ENCODE results near the gene ZNF436. TPM values are rescaled to one million over a fixed set of nuclear protein-coding genes. Genes with fewer than 3 reads are reported as not detected.

ZNF436 gene
- polyA plus RNA-seq, 1 donor = 22.2 TPM

DNA sequence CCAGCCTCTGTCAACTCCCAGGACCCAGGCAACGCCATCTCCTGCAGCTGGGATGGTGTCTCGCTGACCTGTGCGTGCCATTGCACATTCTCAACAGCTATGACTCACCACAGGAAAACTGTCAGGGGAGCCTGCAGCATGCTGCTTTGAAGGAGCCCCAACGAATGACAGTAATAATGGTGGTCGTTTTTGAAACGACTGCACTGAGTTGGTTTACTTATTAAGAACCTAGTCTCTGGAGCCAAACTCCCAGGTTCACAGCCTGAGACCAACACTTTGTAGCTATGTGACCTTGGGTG, 33.4 kb upstream of the ZNF436 start:
- no peaks in the 10 kb centered on the region for H3K9me3 ChIP-seq (ENCODE audit: control insufficient read depth, low read depth, low read length)
- no peaks in the 10 kb centered on the region for H3K27me3 ChIP-seq (ENCODE audit: control insufficient read depth, insufficient read depth, low read length)
- peaks cover 2% of the 10 kb centered on the region for H3K36me3 ChIP-seq (ENCODE audit: control insufficient read depth, insufficient read depth, low read length)
- peaks cover 9% of the 10 kb centered on the region for H3K4me1 ChIP-seq (ENCODE audit: control insufficient read depth, insufficient read depth, low read length)
- no peak overlapping the region for H3K4me3 ChIP-seq (ENCODE audit: low read length)
- DNase-seq = no peak
- H3K27ac ChIP-seq (ENCODE audit: low read length) = no peak overlapping the region
- no CpG with 5 or more reads among the region's 6 CpGs for WGBS (ENCODE audit: insufficient coverage, low lambda C conversion rate)

DNA sequence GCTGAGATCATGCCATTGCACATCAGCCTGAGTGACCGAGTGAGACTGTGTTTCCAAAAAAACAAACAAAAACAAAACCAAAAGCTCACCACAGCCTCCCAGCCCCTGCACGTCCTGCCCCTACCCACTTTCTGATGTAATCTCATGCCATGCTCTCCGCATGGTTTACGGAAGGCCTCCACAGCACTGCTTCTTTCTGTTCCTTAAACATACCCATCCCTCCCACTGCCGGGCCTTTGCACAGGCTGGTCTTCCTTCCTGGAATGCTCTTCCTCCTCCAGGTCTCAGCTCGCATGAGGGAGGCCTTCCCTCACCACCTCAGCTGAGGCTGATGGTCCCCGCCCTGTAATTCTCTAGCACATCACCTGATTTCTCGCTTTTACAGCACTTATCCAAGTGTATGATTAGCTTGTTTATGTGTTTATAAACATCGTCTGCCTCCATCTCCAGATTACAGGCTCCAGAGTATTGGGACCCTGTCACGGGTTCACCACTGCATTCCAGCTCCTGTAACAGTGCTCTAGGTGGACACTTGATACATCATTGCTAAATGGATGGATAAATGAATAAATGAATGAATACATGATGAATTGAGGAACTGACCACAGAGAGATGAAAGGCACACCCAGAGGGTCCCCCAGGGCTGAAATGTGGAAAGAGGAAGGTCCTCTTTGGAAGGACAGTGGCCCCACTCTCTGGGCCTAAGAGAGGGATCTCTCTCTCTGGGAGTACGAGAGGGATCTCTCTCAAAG, 32.8 kb upstream of the ZNF436 start:
- Histone ChIP-seq H3K4me1 (ENCODE audit: control insufficient read depth, insufficient read depth, low read length) (peaks cover 9% of the 10 kb centered on the region), H3K9me3 (ENCODE audit: control insufficient read depth, low read depth, low read length) (no peaks in the 10 kb centered on the region), H3K4me3 (ENCODE audit: low read length) (no peak overlapping the region), H3K27me3 (ENCODE audit: control insufficient read depth, insufficient read depth, low read length) (no peaks in the 10 kb centered on the region), H3K36me3 (ENCODE audit: control insufficient read depth, insufficient read depth, low read length) (peaks cover 3% of the 10 kb centered on the region), H3K27ac (ENCODE audit: low read length) (no peak overlapping the region)
- WGBS (ENCODE audit: insufficient coverage, low lambda C conversion rate) = 80% methylated on average over 1 of the region's 11 CpGs
- no peak for DNase-seq

DNA sequence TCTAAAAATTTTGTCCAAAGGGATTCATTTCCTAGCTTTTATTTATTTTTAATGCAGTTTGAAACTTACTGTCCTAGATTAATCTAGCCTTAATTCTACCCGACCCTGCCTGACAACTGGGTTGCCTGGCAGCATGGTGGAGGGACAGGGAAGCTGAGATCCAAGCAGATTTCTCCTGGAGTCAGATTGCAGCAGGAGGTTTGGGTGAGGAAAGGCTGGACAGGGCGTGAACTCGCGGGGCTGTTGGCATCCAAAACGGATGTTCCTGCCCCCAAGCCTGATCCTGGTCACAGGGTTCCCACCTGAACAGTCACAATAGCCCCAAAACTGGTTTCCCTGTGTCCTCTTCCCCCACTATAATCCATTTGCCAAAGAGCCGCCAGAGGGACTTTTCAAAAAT, 31.7 kb upstream of the ZNF436 start:
- DNase-seq = no peak
- Histone ChIP-seq H3K27me3 (ENCODE audit: control insufficient read depth, insufficient read depth, low read length) (no peaks in the 10 kb centered on the region), H3K4me3 (ENCODE audit: low read length) (no peak overlapping the region), H3K4me1 (ENCODE audit: control insufficient read depth, insufficient read depth, low read length) (peaks cover 9% of the 10 kb centered on the region), H3K9me3 (ENCODE audit: control insufficient read depth, low read depth, low read length) (no peaks in the 10 kb centered on the region), H3K27ac (ENCODE audit: low read length) (no peak overlapping the region), H3K36me3 (ENCODE audit: control insufficient read depth, insufficient read depth, low read length) (peaks cover 7% of the 10 kb centered on the region)
- WGBS (ENCODE audit: insufficient coverage, low lambda C conversion rate) = no CpG with 5 or more reads among the region's 6 CpGs

DNA sequence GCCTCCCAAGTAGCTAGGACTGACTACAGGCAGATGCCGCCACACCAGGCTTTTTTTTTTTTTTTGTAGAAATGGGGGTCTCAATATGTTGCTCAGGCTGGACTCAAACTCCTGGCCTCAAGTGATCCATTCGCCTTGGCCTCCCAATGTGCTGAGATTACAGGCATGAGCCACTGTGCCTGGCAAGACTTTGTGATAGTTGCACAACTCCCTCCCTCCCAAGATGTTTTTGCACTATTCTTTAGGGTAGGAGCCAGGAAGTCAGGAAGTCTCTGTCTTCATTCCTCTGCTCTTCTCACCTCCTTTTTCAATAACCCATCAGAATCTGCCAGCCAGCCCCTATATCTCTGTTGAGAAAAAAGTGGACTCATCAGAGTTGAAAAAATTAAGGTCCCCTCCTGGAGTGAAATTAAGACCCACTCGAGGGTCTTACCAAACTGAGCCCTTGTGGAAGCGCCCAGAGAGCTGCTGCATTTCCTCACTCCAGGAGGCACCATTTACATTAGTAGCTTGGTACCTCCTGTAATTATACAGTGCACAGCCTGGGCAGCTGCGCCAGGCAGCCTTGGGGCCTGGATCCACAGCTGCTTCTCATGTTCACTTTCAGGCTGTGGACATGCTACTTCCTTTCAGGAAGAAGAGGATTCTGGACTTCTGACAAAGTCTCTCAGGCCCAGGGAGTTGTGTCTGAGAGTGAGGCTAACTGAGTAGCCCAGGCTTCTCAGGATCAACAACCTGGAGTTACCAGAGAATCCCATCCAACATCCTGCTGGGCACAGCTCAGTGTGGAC, 30.9 kb upstream of the ZNF436 start:
- H3K27ac ChIP-seq (ENCODE audit: low read length) = no peak overlapping the region
- H3K4me1 ChIP-seq (ENCODE audit: control insufficient read depth, insufficient read depth, low read length) = peaks cover 9% of the 10 kb centered on the region
- peaks cover 11% of the 10 kb centered on the region for H3K36me3 ChIP-seq (ENCODE audit: control insufficient read depth, insufficient read depth, low read length)
- H3K27me3 ChIP-seq (ENCODE audit: control insufficient read depth, insufficient read depth, low read length) = no peaks in the 10 kb centered on the region
- no CpG with 5 or more reads among the region's 5 CpGs for WGBS (ENCODE audit: insufficient coverage, low lambda C conversion rate)
- no peak for DNase-seq
- H3K9me3 ChIP-seq (ENCODE audit: control insufficient read depth, low read depth, low read length) = no peaks in the 10 kb centered on the region
- H3K4me3 ChIP-seq (ENCODE audit: low read length) = no peak overlapping the region

DNA sequence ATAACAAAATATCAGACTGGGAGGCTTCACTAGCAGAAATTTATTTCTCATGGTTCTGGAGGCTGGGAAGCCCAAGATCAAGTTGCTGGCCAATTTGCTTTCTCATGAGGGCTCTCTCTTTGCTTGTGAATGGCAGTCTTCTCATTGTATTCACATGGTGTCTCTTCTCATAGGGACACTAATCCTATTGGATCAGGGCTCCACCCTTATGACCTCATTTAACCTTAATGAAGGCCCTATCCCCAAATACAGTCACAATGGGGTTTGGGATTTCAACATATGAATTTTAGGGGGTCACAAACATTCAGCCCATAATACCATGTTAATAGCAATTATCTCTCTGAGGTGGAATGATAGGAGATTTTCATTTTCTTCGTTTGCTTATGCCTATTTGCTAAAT, 29.6 kb upstream of the ZNF436 start:
- peaks cover 11% of the 10 kb centered on the region for H3K36me3 ChIP-seq (ENCODE audit: control insufficient read depth, insufficient read depth, low read length)
- peaks cover 8% of the 10 kb centered on the region for H3K4me1 ChIP-seq (ENCODE audit: control insufficient read depth, insufficient read depth, low read length)
- H3K27ac ChIP-seq (ENCODE audit: low read length) = no peak overlapping the region
- no peaks in the 10 kb centered on the region for H3K27me3 ChIP-seq (ENCODE audit: control insufficient read depth, insufficient read depth, low read length)
- no peaks in the 10 kb centered on the region for H3K9me3 ChIP-seq (ENCODE audit: control insufficient read depth, low read depth, low read length)
- DNase-seq = no peak
- no peak overlapping the region for H3K4me3 ChIP-seq (ENCODE audit: low read length)
- 100% methylated on average over 1 of the region's 1 CpG for WGBS (ENCODE audit: insufficient coverage, low lambda C conversion rate)

DNA sequence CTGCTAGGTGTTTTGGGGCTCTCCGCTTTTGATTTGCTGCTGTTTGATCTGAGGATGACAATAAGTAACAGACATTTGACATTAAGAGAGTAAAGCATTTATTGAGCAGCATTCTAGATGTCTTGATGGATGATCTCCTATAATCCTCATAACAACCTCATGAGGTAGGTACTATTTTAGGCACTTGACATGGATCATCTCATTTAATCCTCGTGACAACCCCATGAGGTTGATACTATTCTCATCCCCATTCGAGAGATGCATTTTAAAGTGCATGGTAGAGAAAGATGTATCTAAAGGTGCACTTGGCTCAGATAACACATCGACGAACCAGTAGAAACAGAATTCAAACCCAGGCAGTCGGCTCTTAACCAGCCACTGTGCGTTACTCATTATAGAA, 28.3 kb upstream of the ZNF436 start:
- H3K27me3 ChIP-seq (ENCODE audit: control insufficient read depth, insufficient read depth, low read length) = no peaks in the 10 kb centered on the region
- H3K4me1 ChIP-seq (ENCODE audit: control insufficient read depth, insufficient read depth, low read length) = peaks cover 2% of the 10 kb centered on the region
- H3K36me3 ChIP-seq (ENCODE audit: control insufficient read depth, insufficient read depth, low read length) = peaks cover 11% of the 10 kb centered on the region
- no peak overlapping the region for H3K27ac ChIP-seq (ENCODE audit: low read length)
- no peaks in the 10 kb centered on the region for H3K9me3 ChIP-seq (ENCODE audit: control insufficient read depth, low read depth, low read length)
- no peak overlapping the region for H3K4me3 ChIP-seq (ENCODE audit: low read length)
- 100% methylated on average over 5 of the region's 7 CpGs for WGBS (ENCODE audit: insufficient coverage, low lambda C conversion rate)
- no peak for DNase-seq

DNA sequence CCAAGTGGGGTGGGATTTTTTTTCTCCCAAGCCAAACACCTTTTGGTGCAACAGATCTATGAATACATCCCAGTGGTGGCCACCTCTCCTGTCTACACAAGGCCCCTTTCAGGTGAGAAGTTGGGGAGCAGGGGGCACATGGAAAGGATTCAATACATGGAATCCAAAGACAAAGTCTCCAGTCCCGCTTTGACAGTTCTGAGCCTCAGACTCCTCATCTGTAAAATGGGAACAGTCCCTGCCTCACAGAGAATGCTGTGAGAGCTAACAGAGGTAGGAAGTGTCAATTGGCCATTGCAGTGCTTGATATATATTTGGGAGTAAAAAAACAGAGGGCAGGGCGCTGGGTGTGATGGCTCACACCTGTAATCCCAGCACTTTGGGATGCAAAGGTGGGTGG, 26.7 kb upstream of the ZNF436 start:
- H3K36me3 ChIP-seq (ENCODE audit: control insufficient read depth, insufficient read depth, low read length) = peaks cover 9% of the 10 kb centered on the region
- H3K9me3 ChIP-seq (ENCODE audit: control insufficient read depth, low read depth, low read length) = peaks cover 4% of the 10 kb centered on the region
- H3K4me1 ChIP-seq (ENCODE audit: control insufficient read depth, insufficient read depth, low read length) = peaks cover 2% of the 10 kb centered on the region
- no peak overlapping the region for H3K27ac ChIP-seq (ENCODE audit: low read length)
- DNase-seq = no peak
- H3K27me3 ChIP-seq (ENCODE audit: control insufficient read depth, insufficient read depth, low read length) = no peaks in the 10 kb centered on the region
- no CpG with 5 or more reads among the region's 2 CpGs for WGBS (ENCODE audit: insufficient coverage, low lambda C conversion rate)
- no peak overlapping the region for H3K4me3 ChIP-seq (ENCODE audit: low read length)

DNA sequence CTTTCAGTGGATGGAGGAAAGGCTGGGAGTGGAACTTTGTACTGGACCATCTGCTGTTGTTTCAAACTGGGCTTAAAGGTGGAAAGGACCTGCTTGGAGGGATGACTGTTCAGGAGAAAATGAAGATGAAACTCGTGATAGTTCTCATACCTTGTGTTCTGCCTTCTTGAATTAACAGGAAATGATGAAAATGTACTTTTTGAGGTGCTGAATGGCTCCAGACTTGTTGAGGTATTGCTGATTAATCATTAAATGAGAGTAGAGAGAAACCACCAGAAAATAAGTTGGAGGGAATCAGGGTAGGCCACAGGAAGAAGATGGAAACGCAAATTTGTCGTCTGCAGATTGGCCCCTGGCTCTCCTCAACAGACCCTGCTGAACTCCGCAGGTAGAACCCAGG, 26.2 kb upstream of the ZNF436 start:
- peaks cover 2% of the 10 kb centered on the region for H3K4me1 ChIP-seq (ENCODE audit: control insufficient read depth, insufficient read depth, low read length)

DNA sequence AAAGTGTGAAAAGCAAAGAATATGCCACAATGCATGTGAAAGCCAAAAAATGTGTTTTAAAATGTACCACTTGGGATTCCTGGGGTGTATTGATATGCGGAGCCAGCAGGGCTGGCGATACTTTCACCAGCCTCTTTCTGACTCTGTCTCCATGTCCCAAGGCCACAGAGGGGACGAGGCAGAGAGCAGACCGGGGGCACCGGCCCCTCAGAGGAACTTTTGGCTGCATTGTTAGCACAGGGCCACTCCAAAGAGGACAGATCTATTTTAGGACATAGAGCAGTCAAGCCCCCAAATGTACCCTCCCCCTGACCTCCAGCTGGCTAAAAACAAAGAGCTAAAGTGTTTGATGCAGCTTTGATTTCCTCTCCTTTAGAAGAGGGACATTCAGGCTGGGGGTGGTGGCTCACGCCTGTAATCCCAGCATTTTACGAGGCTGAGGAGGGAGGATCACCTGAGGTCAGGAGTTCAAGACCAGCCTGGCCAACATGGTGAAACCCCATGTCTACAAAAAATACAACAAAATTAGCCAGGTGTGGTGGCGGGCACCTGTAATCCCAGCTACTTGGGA, 25.6 kb upstream of the ZNF436 start:
- Histone ChIP-seq H3K4me3 (ENCODE audit: low read length) (no peak overlapping the region), H3K36me3 (ENCODE audit: control insufficient read depth, insufficient read depth, low read length) (peaks cover 9% of the 10 kb centered on the region), H3K27me3 (ENCODE audit: control insufficient read depth, insufficient read depth, low read length) (no peaks in the 10 kb centered on the region), H3K4me1 (ENCODE audit: control insufficient read depth, insufficient read depth, low read length) (peaks cover 2% of the 10 kb centered on the region), H3K9me3 (ENCODE audit: control insufficient read depth, low read depth, low read length) (peaks cover 4% of the 10 kb centered on the region), H3K27ac (ENCODE audit: low read length) (peak overlapping the region; percentile 6)
- DNase-seq = no peak
- no CpG with 5 or more reads among the region's 8 CpGs for WGBS (ENCODE audit: insufficient coverage, low lambda C conversion rate)

More for the DNA sequence above, 26.2 kb upstream of the ZNF436 start:
- Histone ChIP-seq H3K36me3 (ENCODE audit: control insufficient read depth, insufficient read depth, low read length) (peaks cover 9% of the 10 kb centered on the region), H3K27ac (ENCODE audit: low read length) (no peak overlapping the region), H3K4me3 (ENCODE audit: low read length) (no peak overlapping the region), H3K27me3 (ENCODE audit: control insufficient read depth, insufficient read depth, low read length) (no peaks in the 10 kb centered on the region), H3K9me3 (ENCODE audit: control insufficient read depth, low read depth, low read length) (peaks cover 4% of the 10 kb centered on the region)
- DNase-seq = no peak
- no CpG with 5 or more reads among the region's 4 CpGs for WGBS (ENCODE audit: insufficient coverage, low lambda C conversion rate)

DNA sequence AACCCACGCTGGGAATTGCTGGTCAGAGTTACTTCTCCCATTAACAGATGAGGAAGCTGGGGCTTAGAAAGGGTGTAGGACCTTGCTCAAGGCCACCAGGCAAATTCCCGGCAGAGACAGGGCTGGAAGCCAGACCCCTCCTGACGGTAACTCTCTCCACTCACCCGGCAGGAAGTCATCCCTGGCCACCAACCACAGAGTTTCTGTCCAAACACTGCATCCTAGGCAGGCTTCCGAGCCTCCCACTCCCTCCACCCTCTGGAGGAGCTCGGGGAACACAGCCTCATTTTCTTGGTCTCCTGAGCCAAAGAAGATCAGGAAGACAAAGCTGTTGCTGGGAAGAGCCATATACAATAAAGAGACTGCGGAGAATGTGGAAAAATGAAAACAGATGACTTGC, 25.0 kb upstream of the ZNF436 start:
- Histone ChIP-seq H3K4me1 (ENCODE audit: control insufficient read depth, insufficient read depth, low read length) (peaks cover 2% of the 10 kb centered on the region), H3K36me3 (ENCODE audit: control insufficient read depth, insufficient read depth, low read length) (peaks cover 9% of the 10 kb centered on the region), H3K9me3 (ENCODE audit: control insufficient read depth, low read depth, low read length) (peaks cover 4% of the 10 kb centered on the region), H3K27ac (ENCODE audit: low read length) (peak overlapping the region; percentile 6), H3K27me3 (ENCODE audit: control insufficient read depth, insufficient read depth, low read length) (no peaks in the 10 kb centered on the region), H3K4me3 (ENCODE audit: low read length) (no peak overlapping the region)
- DNase-seq = peak; percentile 48 to 51
- WGBS (ENCODE audit: insufficient coverage, low lambda C conversion rate) = 67% methylated on average over 1 of the region's 7 CpGs

All from large intestine (tissue), 3 donors.